H9 (cell line): ENCODE results near the gene FAF1. TPM values are rescaled to one million over a fixed set of nuclear protein-coding genes. Genes with fewer than 3 reads are reported as not detected.
A peak's percentile ranks its signal among the peaks of the same experiment; 100 is the strongest.

Experiments used
- DNase-seq: peaks from one replicate; pipeline ENCODE4 v3.0.0-alpha.2; 2017
- H2AFZ ChIP-seq: one replicate; pipeline ENCODE4 v1.6.1; 2013; ENCODE audit warnings: mild to moderate bottlenecking, low read length, control low read depth, moderate library complexity
- H2AK5ac ChIP-seq: 2 replicates; pipeline ENCODE4 v1.6.1; 2013; ENCODE audit warnings: low read length, control low read depth, mixed read lengths; ENCODE audit not compliant: insufficient read length
- H2BK120ac ChIP-seq: one replicate; pipeline ENCODE4 v1.6.1; 2013; ENCODE audit warnings: low read depth, mild to moderate bottlenecking, low read length, control low read depth, inconsistent platforms; ENCODE audit not compliant: poor library complexity, severe bottlenecking
- H2BK12ac ChIP-seq: 2 replicates; pipeline ENCODE4 v1.6.1; 2013; ENCODE audit warnings: low read length, control low read depth, mixed read lengths, low read depth; ENCODE audit not compliant: insufficient read length
- H2BK15ac ChIP-seq: 2 replicates; pipeline ENCODE4 v1.6.1; 2013; ENCODE audit warnings: low read depth, low read length, control low read depth
- H2BK20ac ChIP-seq: one replicate; pipeline ENCODE4 v1.6.1; 2013; ENCODE audit warnings: low read depth, mild to moderate bottlenecking, low read length, control low read depth, inconsistent platforms; ENCODE audit not compliant: poor library complexity, severe bottlenecking
- H2BK5ac ChIP-seq: 2 replicates; pipeline ENCODE4 v1.6.1; 2013; ENCODE audit warnings: low read length, control low read depth, mixed read lengths; ENCODE audit not compliant: insufficient read length
- H3K14ac ChIP-seq: 2 replicates; pipeline ENCODE4 v1.6.1; 2013; ENCODE audit warnings: low read length, control low read depth; ENCODE audit not compliant: insufficient read depth
- H3K18ac ChIP-seq: 2 replicates; pipeline ENCODE4 v1.6.1; 2013; ENCODE audit warnings: low read depth, mild to moderate bottlenecking, mixed read lengths, low read length, control low read depth; ENCODE audit not compliant: insufficient read length
- H3K23ac ChIP-seq: 2 replicates; pipeline ENCODE4 v1.6.1; 2013; ENCODE audit warnings: low read length, control low read depth, mixed read lengths, low read depth; ENCODE audit not compliant: insufficient read length
- H3K23me2 ChIP-seq: 2 replicates; pipeline ENCODE4 v1.6.1; 2013; ENCODE audit warnings: low read depth, mild to moderate bottlenecking, mixed read lengths, low read length, control low read depth; ENCODE audit not compliant: insufficient read length, poor library complexity, severe bottlenecking
- H3K27ac ChIP-seq: 2 replicates; pipeline ENCODE4 v1.5.1; 2013; ENCODE audit warnings: low read length, control low read depth, mixed read lengths, low read depth; ENCODE audit not compliant: insufficient read length
- H3K27me3 ChIP-seq: 2 replicates; pipeline ENCODE4 v1.6.1; 2013; ENCODE audit warnings: low read length, control low read depth, inconsistent platforms; ENCODE audit not compliant: insufficient read depth
- H3K4ac ChIP-seq: 2 replicates; pipeline ENCODE4 v1.6.1; 2013; ENCODE audit warnings: low read depth, mild to moderate bottlenecking, control low read depth, inconsistent platforms, low read length, moderate library complexity
- H3K4me1 ChIP-seq: 2 replicates; pipeline ENCODE4 v1.6.1; 2013; ENCODE audit warnings: low read length, control low read depth, inconsistent platforms; ENCODE audit not compliant: insufficient read depth
- H3K4me2 ChIP-seq: 2 replicates; pipeline ENCODE4 v1.6.1; 2013; ENCODE audit warnings: low read length, control low read depth, mixed read lengths; ENCODE audit not compliant: insufficient read length, insufficient read depth
- H3K56ac ChIP-seq: 2 replicates; pipeline ENCODE4 v1.6.1; 2013; ENCODE audit warnings: low read depth, mild to moderate bottlenecking, mixed read lengths, low read length, control low read depth; ENCODE audit not compliant: insufficient read length
- H3K79me1 ChIP-seq: 2 replicates; pipeline ENCODE4 v1.6.1; 2013; ENCODE audit warnings: low read depth, mild to moderate bottlenecking, moderate library complexity, low read length, control low read depth, inconsistent platforms; ENCODE audit not compliant: insufficient read depth, poor library complexity, severe bottlenecking
- H3K79me2 ChIP-seq: 2 replicates; pipeline ENCODE4 v1.6.1; 2013; ENCODE audit warnings: low read length, control low read depth, inconsistent platforms; ENCODE audit not compliant: insufficient read depth
- H3K9ac ChIP-seq: 2 replicates; pipeline ENCODE4 v1.6.1; 2013; ENCODE audit warnings: low read length, control low read depth, mixed read lengths; ENCODE audit not compliant: insufficient read length; ENCODE audit errors: extremely low read depth
- H3K9me3 ChIP-seq: one replicate; pipeline ENCODE4 v1.6.1; 2013; ENCODE audit warnings: low read depth, low read length, inconsistent platforms; ENCODE audit not compliant: control insufficient read depth
- H3T11ph ChIP-seq: one replicate; pipeline ENCODE4 v1.6.1; 2013; ENCODE audit warnings: mild to moderate bottlenecking, low read length, control low read depth, inconsistent platforms
- H4K20me1 ChIP-seq: one replicate; pipeline ENCODE4 v1.6.1; 2013; ENCODE audit not compliant: control insufficient read depth, insufficient read length, insufficient read depth
- H4K5ac ChIP-seq: 2 replicates; pipeline ENCODE4 v1.6.1; 2013; ENCODE audit warnings: low read depth, mild to moderate bottlenecking, mixed read lengths, low read length, control low read depth; ENCODE audit not compliant: insufficient read length
- H4K8ac ChIP-seq: replicated peaks from 2 replicates; pipeline ENCODE4 v1.6.1; 2013; ENCODE audit warnings: low read length, control low read depth, mixed read lengths, low read depth; ENCODE audit not compliant: insufficient read length
- H4K91ac ChIP-seq: 2 replicates; pipeline ENCODE4 v1.6.1; 2013; ENCODE audit warnings: low read depth, mild to moderate bottlenecking, moderate library complexity, mixed read lengths, low read length, control low read depth; ENCODE audit not compliant: insufficient read length
- H3K27ac Mint-ChIP-seq, 3 experiments: 2 replicates in 2 of 3; 3 replicates in 1 of 3; pipeline ENCODE4 v1.8.0; 2020 to 2021; ENCODE audit warnings: mixed read lengths in 3 of 3, mild to moderate bottlenecking in 1 of 3, moderate library complexity in 1 of 3
- H3K27me3 Mint-ChIP-seq: 2 replicates; pipeline ENCODE4 v1.8.0; 2021; ENCODE audit warnings: low read depth, mild to moderate bottlenecking, moderate library complexity, mixed read lengths
- H3K36me3 Mint-ChIP-seq, 3 experiments: 2 replicates in 2 of 3; 3 replicates in 1 of 3; pipeline ENCODE4 v1.8.0; 2020 to 2021; ENCODE audit warnings: low read depth in 3 of 3, mixed read lengths in 3 of 3; ENCODE audit not compliant: insufficient read depth in 1 of 3
- H3K4me1 Mint-ChIP-seq, 2 experiments: 2 replicates each; pipeline ENCODE4 v1.8.0; 2020; ENCODE audit warnings: mixed read lengths in 2 of 2
- H3K4me3 Mint-ChIP-seq, 2 experiments: 2 replicates in 1 of 2; 3 replicates in 1 of 2; pipeline ENCODE4 v1.8.0; 2020 to 2021; ENCODE audit warnings: mild to moderate bottlenecking in 2 of 2, mixed read lengths in 2 of 2, moderate library complexity in 1 of 2
- H3K9me3 Mint-ChIP-seq, 2 experiments: 2 replicates in 1 of 2; 3 replicates in 1 of 2; pipeline ENCODE4 v1.8.0; 2020; ENCODE audit warnings: mild to moderate bottlenecking in 2 of 2, mixed read lengths in 2 of 2, moderate library complexity in 1 of 2
- CTCF ChIP-seq: fragments of 200-600 bp; sonication (generic); conservative IDR thresholded peaks from 3 replicates; pipeline ENCODE4 v1.8.0; 2021; ENCODE audit warnings: antibody characterized with exemption, mild to moderate bottlenecking
- total RNA-seq: library from RNA; stranded (reverse); gene quantifications from 2 replicates; pipeline ENCODE4 v1.2.1, GENCODE V29; 2021

Gene FAF1
- total RNA-seq, 1 experiment from 2014 or later, result 60.8 TPM

GRCh38 chr1:50703240-50703639 is 256.8 kb downstream of the FAF1 start:
- Histone ChIP-seq H3K79me2 (no peaks in the 10 kb centered on the region), H3K14ac (no peak overlapping the region), H4K5ac (no peak overlapping the region), H3K18ac (no peak overlapping the region), H3T11ph (no peak overlapping the region), H3K23me2 (no peaks in the 10 kb centered on the region), H3K27ac (no peak overlapping the region), H3K27me3 (no peaks in the 10 kb centered on the region), H3K4me1 (no peaks in the 10 kb centered on the region; the same call in 1 of the 2 replicates), H3K56ac (no peak overlapping the region), H3K79me1 (no peaks in the 10 kb centered on the region), H3K9me3 (no peaks in the 10 kb centered on the region), H2BK12ac (no peak overlapping the region), H2BK120ac (no peak overlapping the region), H3K4ac (no peak overlapping the region), H2BK20ac (no peak overlapping the region), H4K20me1 (no peaks in the 10 kb centered on the region), H2BK5ac (no peak overlapping the region), H4K91ac (no peak overlapping the region), H2BK15ac (no peak overlapping the region), H3K9ac (no peak overlapping the region), H2AFZ (no peak overlapping the region), H2AK5ac (no peak overlapping the region), H4K8ac (no peak overlapping the region), H3K4me2 (no peak overlapping the region), H3K23ac (no peak overlapping the region)
- no peak overlapping the region for H3K4me3 Mint-ChIP-seq
- no peak for TF ChIP-seq CTCF
- H3K9me3 Mint-ChIP-seq, result no peaks in the 10 kb centered on the region
- H3K27me3 Mint-ChIP-seq, result no peaks in the 10 kb centered on the region
- no peak for DNase-seq
- H3K36me3 Mint-ChIP-seq, result no peaks in the 10 kb centered on the region; a peak in 1 of 7 replicates
- peak overlapping the region in 2 of 3 experiments; percentile 53 to 92; a peak in 5 of 7 replicates for H3K27ac Mint-ChIP-seq
- H3K4me1 Mint-ChIP-seq, result peaks cover 47 to 59% of the 10 kb centered on the region in 2 experiments
